SU-DHL-6 (cell line): ENCODE data around the gene SMIM1.

ENCODE experiments used
- H2AFZ ChIP-seq: fragments of 200-600 bp; sonication (generic); 2 replicates; pipeline ENCODE4 v1.6.1; 2014; ENCODE audit warnings: low read depth, mild to moderate bottlenecking, moderate library complexity, mixed read lengths, antibody characterized with exemption, low read length; ENCODE audit not compliant: severe bottlenecking
- H3F3A ChIP-seq: fragments of 200-600 bp; shearing (Covaris generic); 2 replicates; pipeline ENCODE4 v1.6.0; 2016; ENCODE audit warnings: antibody characterized with exemption, mild to moderate bottlenecking; ENCODE audit not compliant: insufficient read depth
- H3K27ac ChIP-seq: fragments of 200-600 bp; sonication (generic); 2 replicates; pipeline ENCODE4 v1.5.1; 2016; ENCODE audit warnings: low read depth, mild to moderate bottlenecking, low read length, moderate library complexity, mixed read lengths
- H3K27me3 ChIP-seq: fragments of 200-600 bp; sonication (generic), shearing (Covaris generic); 2 replicates; pipeline ENCODE4 v1.6.0; 2014; ENCODE audit warnings: mild to moderate bottlenecking, low read length
- H3K36me3 ChIP-seq: fragments of 200-600 bp; sonication (generic); 2 replicates; pipeline ENCODE4 v1.6.1; 2014; ENCODE audit warnings: mild to moderate bottlenecking, low read length, mixed read lengths
- H3K4me2 ChIP-seq: fragments of 300-600, 200-600 bp; shearing (Covaris generic), sonication (generic); 2 replicates; pipeline ENCODE4 v1.6.0; 2014; ENCODE audit warnings: low read length, low read depth, mild to moderate bottlenecking; ENCODE audit not compliant: poor library complexity, severe bottlenecking
- H3K4me3 ChIP-seq: fragments of 200-600 bp; sonication (generic); 2 replicates; pipeline ENCODE4 v1.5.1; 2014; ENCODE audit warnings: antibody characterized with exemption, low read length, mild to moderate bottlenecking, mixed read lengths; ENCODE audit not compliant: insufficient read depth, poor library complexity, severe bottlenecking
- H3K79me2 ChIP-seq: fragments of 200-600 bp; sonication (generic); 2 replicates; pipeline ENCODE4 v1.6.1; 2014; ENCODE audit warnings: mild to moderate bottlenecking, low read length, moderate library complexity; ENCODE audit not compliant: insufficient read depth
- H3K9ac ChIP-seq: fragments of 200-600 bp; sonication (generic); 2 replicates; pipeline ENCODE4 v1.7.0; 2014; ENCODE audit warnings: mild to moderate bottlenecking, low read length
- H3K9me2 ChIP-seq: fragments of 200-600 bp; sonication (generic); replicated peaks from 2 replicates; pipeline ENCODE4 v1.6.1; 2014; ENCODE audit warnings: low read length; ENCODE audit not compliant: insufficient read depth
- H3K9me3 ChIP-seq: fragments of 200-600 bp; sonication (generic); 2 replicates; pipeline ENCODE4 v1.6.1; 2014; ENCODE audit warnings: low read length, mixed read lengths; ENCODE audit not compliant: insufficient read depth
- H4K20me1 ChIP-seq: fragments of 200-600 bp; sonication (generic); 2 replicates; pipeline ENCODE4 v1.6.1; 2014; ENCODE audit warnings: low read depth, mild to moderate bottlenecking, antibody characterized with exemption, low read length, moderate library complexity, mixed read lengths
- EZH2phosphoT487 ChIP-seq: fragments of 200-600 bp; sonication (generic), shearing (Covaris generic); conservative IDR thresholded peaks from 2 replicates; pipeline ENCODE4 v1.6.1; 2018; ENCODE audit warnings: mild to moderate bottlenecking, antibody characterized with exemption, low read length, moderate library complexity, mixed read lengths
- TF ChIP-seq, protein P1 (sequence below): fragments of 200-600 bp; sonication (generic); IDR thresholded peaks from one replicate; pipeline ENCODE4 v1.5.1; 2017; ENCODE audit warnings: antibody characterized with exemption, mild to moderate bottlenecking, low read length, moderate library complexity; ENCODE audit not compliant: insufficient read depth, poor library complexity, severe bottlenecking

SMIM1 gene

DNA sequence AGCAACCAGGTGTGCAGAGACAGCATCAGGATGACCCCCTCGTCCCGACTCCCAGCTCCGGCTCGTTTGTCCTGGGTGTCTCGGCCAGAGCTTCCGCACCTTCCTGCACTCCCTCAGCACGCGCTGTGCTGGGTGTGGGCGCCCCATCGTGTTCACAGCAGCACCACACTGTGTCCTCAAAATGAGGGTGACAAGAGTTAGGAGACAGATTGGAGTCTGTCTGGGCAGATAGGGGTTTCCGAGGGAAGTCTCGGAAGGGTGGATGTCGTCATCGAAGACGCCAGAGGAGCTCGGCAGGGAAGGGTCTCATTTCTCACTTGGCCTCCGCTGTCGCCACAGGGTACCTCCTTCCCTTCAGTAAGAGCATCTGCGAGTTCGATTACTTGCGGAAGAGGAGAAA lies 16.2 kb upstream of the SMIM1 start:
- no peak overlapping the region for H3K9ac ChIP-seq
- H3F3A ChIP-seq, result no peaks in the 10 kb centered on the region
- H3K79me2 ChIP-seq, result no peaks in the 10 kb centered on the region
- H3K36me3 ChIP-seq, result no peaks in the 10 kb centered on the region
- no peaks in the 10 kb centered on the region for H3K9me3 ChIP-seq
- H4K20me1 ChIP-seq, result no peaks in the 10 kb centered on the region
- H3K27ac ChIP-seq, result no peak overlapping the region
- H3K4me3 ChIP-seq, result no peak overlapping the region
- no peak overlapping the region for H3K4me2 ChIP-seq
- H3K9me2 ChIP-seq, result no peaks in the 10 kb centered on the region
- TF ChIP-seq EZH2phosphoT487, result no peak
- TF ChIP-seq, protein P1, sequence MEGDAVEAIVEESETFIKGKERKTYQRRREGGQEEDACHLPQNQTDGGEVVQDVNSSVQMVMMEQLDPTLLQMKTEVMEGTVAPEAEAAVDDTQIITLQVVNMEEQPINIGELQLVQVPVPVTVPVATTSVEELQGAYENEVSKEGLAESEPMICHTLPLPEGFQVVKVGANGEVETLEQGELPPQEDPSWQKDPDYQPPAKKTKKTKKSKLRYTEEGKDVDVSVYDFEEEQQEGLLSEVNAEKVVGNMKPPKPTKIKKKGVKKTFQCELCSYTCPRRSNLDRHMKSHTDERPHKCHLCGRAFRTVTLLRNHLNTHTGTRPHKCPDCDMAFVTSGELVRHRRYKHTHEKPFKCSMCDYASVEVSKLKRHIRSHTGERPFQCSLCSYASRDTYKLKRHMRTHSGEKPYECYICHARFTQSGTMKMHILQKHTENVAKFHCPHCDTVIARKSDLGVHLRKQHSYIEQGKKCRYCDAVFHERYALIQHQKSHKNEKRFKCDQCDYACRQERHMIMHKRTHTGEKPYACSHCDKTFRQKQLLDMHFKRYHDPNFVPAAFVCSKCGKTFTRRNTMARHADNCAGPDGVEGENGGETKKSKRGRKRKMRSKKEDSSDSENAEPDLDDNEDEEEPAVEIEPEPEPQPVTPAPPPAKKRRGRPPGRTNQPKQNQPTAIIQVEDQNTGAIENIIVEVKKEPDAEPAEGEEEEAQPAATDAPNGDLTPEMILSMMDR, result no peak
- H3K27me3 ChIP-seq, result no peaks in the 10 kb centered on the region
- H2AFZ ChIP-seq, result no peak overlapping the region

DNA sequence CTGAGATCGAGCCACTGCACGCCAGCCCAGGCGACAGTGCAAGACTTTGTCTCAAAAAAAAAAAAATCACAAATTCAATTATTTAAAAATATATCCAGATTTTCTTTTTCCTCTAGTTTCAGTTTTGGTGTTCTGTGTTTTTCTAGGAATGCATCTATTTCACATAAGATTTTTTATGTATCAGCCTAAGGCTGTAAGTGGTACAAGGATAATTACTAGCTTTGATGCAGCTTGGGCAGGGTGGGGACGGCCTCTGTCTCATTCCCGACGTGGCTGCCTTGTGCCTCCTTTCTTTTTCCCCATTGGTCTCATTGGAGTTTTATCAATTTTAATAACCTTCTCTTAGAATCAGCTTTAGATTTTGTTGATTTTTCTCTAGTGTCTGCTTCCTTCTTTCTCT lies 13.4 kb upstream of the SMIM1 start:
- H3K9me2 ChIP-seq, result no peaks in the 10 kb centered on the region
- no peak for TF ChIP-seq EZH2phosphoT487
- TF ChIP-seq, protein P1, result no peak
- H3K27ac ChIP-seq, result no peak overlapping the region
- H3K36me3 ChIP-seq, result no peaks in the 10 kb centered on the region
- no peaks in the 10 kb centered on the region for H3K9me3 ChIP-seq
- no peaks in the 10 kb centered on the region for H3K79me2 ChIP-seq
- H4K20me1 ChIP-seq, result no peaks in the 10 kb centered on the region
- H3K9ac ChIP-seq, result no peak overlapping the region
- no peak overlapping the region for H2AFZ ChIP-seq
- no peaks in the 10 kb centered on the region for H3F3A ChIP-seq
- H3K4me3 ChIP-seq, result no peak overlapping the region
- H3K27me3 ChIP-seq, result no peaks in the 10 kb centered on the region
- H3K4me2 ChIP-seq, result no peak overlapping the region

DNA sequence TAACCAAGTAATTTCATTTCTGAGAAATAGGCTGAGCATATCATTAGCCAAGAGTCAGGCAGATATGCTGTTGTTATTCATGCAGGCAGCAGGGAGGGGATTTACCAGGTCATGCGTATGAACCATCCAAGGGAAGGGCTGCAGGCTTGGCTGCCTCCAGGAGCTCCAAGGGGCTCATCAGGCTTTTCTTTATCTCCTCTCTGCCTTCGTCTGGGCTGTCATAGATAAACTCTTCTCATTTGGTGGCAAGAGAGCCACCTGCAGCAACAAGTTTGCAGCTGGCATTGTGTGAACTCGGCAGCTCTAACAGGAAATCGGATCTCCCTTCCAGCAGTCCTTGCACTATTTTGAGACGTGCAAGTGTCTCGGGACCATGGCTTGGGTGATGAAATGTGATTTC lies 12.8 kb upstream of the SMIM1 start:
- H2AFZ ChIP-seq, result no peak overlapping the region
- no peak overlapping the region for H3K4me3 ChIP-seq
- TF ChIP-seq EZH2phosphoT487, result no peak
- TF ChIP-seq, protein P1, result no peak
- H3K27me3 ChIP-seq, result no peaks in the 10 kb centered on the region
- no peak overlapping the region for H3K9ac ChIP-seq
- no peaks in the 10 kb centered on the region for H3K9me2 ChIP-seq
- no peaks in the 10 kb centered on the region for H3K79me2 ChIP-seq
- H3F3A ChIP-seq, result no peaks in the 10 kb centered on the region
- H4K20me1 ChIP-seq, result no peaks in the 10 kb centered on the region
- H3K4me2 ChIP-seq, result no peak overlapping the region
- H3K27ac ChIP-seq, result no peak overlapping the region
- no peaks in the 10 kb centered on the region for H3K9me3 ChIP-seq
- no peaks in the 10 kb centered on the region for H3K36me3 ChIP-seq
